ENCODE data around the gene PPP2R3A. TPM values are rescaled to one million over a fixed set of nuclear protein-coding genes. Genes with fewer than 3 reads are reported as not detected.

Gene PPP2R3A
- total and polyA plus RNA-seq, 2 of the 13 experiments (the other 11 are each of a cell fraction or from before 2014, with no cell fraction given): 0.07 to 0.12 TPM

- TF ChIP-seq MEIS2 (CRISPR knock-in tag; IDR thresholded peaks at IDR 0.05): no peak
- 0 out of 2 replicates have a peak, but pooled peaks have one; percentile 12 for TF ChIP-seq MAX (IDR thresholded peaks at IDR 0.05)
- TF ChIP-seq, protein P1, sequence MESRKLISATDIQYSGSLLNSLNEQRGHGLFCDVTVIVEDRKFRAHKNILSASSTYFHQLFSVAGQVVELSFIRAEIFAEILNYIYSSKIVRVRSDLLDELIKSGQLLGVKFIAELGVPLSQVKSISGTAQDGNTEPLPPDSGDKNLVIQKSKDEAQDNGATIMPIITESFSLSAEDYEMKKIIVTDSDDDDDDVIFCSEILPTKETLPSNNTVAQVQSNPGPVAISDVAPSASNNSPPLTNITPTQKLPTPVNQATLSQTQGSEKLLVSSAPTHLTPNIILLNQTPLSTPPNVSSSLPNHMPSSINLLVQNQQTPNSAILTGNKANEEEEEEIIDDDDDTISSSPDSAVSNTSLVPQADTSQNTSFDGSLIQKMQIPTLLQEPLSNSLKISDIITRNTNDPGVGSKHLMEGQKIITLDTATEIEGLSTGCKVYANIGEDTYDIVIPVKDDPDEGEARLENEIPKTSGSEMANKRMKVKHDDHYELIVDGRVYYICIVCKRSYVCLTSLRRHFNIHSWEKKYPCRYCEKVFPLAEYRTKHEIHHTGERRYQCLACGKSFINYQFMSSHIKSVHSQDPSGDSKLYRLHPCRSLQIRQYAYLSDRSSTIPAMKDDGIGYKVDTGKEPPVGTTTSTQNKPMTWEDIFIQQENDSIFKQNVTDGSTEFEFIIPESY (CRISPR knock-in tag; IDR thresholded peaks at IDR 0.05): no peak
- TF ChIP-seq ZNF557 (CRISPR knock-in tag; IDR thresholded peaks at IDR 0.05): 0 out of 2 replicates have a peak, but pooled peaks have one; percentile 14
- TF ChIP-seq, protein P2, sequence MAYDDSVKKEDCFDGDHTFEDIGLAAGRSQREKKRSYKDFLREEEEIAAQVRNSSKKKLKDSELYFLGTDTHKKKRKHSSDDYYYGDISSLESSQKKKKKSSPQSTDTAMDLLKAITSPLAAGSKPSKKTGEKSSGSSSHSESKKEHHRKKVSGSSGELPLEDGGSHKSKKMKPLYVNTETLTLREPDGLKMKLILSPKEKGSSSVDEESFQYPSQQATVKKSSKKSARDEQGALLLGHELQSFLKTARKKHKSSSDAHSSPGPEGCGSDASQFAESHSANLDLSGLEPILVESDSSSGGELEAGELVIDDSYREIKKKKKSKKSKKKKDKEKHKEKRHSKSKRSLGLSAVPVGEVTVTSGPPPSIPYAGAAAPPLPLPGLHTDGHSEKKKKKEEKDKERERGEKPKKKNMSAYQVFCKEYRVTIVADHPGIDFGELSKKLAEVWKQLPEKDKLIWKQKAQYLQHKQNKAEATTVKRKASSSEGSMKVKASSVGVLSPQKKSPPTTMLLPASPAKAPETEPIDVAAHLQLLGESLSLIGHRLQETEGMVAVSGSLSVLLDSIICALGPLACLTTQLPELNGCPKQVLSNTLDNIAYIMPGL (CRISPR knock-in tag; IDR thresholded peaks at IDR 0.05; ENCODE audit: borderline replicate concordance in 1 of 2, low read depth in 1 of 2): peak in 1 of 2 experiments; percentile 52; a peak in 1 of 4 replicates
- TF ChIP-seq ZFX (CRISPR knock-in tag; IDR thresholded peaks at IDR 0.05; ENCODE audit: low read depth): peak; percentile 57
- TF ChIP-seq, protein P3, sequence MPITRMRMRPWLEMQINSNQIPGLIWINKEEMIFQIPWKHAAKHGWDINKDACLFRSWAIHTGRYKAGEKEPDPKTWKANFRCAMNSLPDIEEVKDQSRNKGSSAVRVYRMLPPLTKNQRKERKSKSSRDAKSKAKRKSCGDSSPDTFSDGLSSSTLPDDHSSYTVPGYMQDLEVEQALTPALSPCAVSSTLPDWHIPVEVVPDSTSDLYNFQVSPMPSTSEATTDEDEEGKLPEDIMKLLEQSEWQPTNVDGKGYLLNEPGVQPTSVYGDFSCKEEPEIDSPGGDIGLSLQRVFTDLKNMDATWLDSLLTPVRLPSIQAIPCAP (CRISPR knock-in tag; IDR thresholded peaks at IDR 0.05; ENCODE audit: low read depth): no peak
- peak; percentile 71 for TF ChIP-seq ASH2L (IDR thresholded peaks at IDR 0.05; ENCODE audit: insufficient read length, low read depth, low read length)
Observed at GRCh38 chr3:136195258-136196063, 229.9 kb downstream of the PPP2R3A start (continued).

Data from HepG2 (cell line).